ENCODE data around the gene BEX3. TPM values are rescaled to one million over a fixed set of nuclear protein-coding genes. Genes with fewer than 3 reads are reported as not detected.

Gene BEX3
- total RNA-seq, 4 donors from 2014 or later, result 43.8 to 71.7 (median 51.3) TPM

GRCh38 chrX:103413705-103414387, 37.5 kb downstream of the BEX3 start:
- Histone ChIP-seq H3K27me3 (no peaks in the 10 kb centered on the region), H3K9me3 (no peaks in the 10 kb centered on the region), H3K4me1 (no peaks in the 10 kb centered on the region), H3K27ac (no peak overlapping the region), H3K36me3 (no peaks in the 10 kb centered on the region), H3K4me3 (no peak overlapping the region)
- WGBS, result 70% methylated on average over 8 of the region's 8 CpGs
- no peak for DNase-seq (ENCODE audit: low spot score in 2 of 2)
- TF ChIP-seq POLR2AphosphoS5 (IDR thresholded peaks at IDR 0.05), result no peak
- no peak for TF ChIP-seq EP300 (IDR thresholded peaks at IDR 0.05)
- no peak for TF ChIP-seq POLR2A (IDR thresholded peaks at IDR 0.05)
- TF ChIP-seq CTCF (IDR thresholded peaks at IDR 0.05), result no peak

- Histone ChIP-seq H3K27ac (no peak overlapping the region), H3K27me3 (no peaks in the 10 kb centered on the region), H3K36me3 (no peaks in the 10 kb centered on the region), H3K9me3 (no peaks in the 10 kb centered on the region), H3K4me1 (no peaks in the 10 kb centered on the region), H3K4me3 (no peak overlapping the region)
- WGBS, result 76% methylated on average over 3 of the region's 7 CpGs
- no peak for DNase-seq (ENCODE audit: low spot score in 2 of 2)
- TF ChIP-seq EP300 (IDR thresholded peaks at IDR 0.05) (no peak), POLR2A (IDR thresholded peaks at IDR 0.05) (no peak), CTCF (IDR thresholded peaks at IDR 0.05) (no peak), POLR2AphosphoS5 (IDR thresholded peaks at IDR 0.05) (no peak)
These were observed 38.2 kb downstream of the BEX3 start for GRCh38 chrX:103414561-103414960.

- DNase-seq (ENCODE audit: low spot score in 2 of 2), result no peak
- no peak overlapping the region for H3K27ac ChIP-seq
- H3K9me3 ChIP-seq, result no peaks in the 10 kb centered on the region
- no peaks in the 10 kb centered on the region for H3K36me3 ChIP-seq
- H3K4me1 ChIP-seq, result no peaks in the 10 kb centered on the region
- H3K27me3 ChIP-seq, result no peaks in the 10 kb centered on the region
- no peak overlapping the region for H3K4me3 ChIP-seq
- 86% methylated on average over 6 of the region's 6 CpGs for WGBS
- TF ChIP-seq POLR2AphosphoS5 (IDR thresholded peaks at IDR 0.05), result no peak
- TF ChIP-seq POLR2A (IDR thresholded peaks at IDR 0.05), result no peak
- no peak for TF ChIP-seq CTCF (IDR thresholded peaks at IDR 0.05)
- TF ChIP-seq EP300 (IDR thresholded peaks at IDR 0.05), result no peak
These were observed 38.7 kb downstream of the BEX3 start for GRCh38 chrX:103415068-103415467.

- Histone ChIP-seq H3K4me1 (no peaks in the 10 kb centered on the region), H3K4me3 (no peak overlapping the region), H3K9me3 (no peaks in the 10 kb centered on the region), H3K27ac (no peak overlapping the region), H3K36me3 (no peaks in the 10 kb centered on the region), H3K27me3 (no peaks in the 10 kb centered on the region)
- no peak for DNase-seq (ENCODE audit: low spot score in 2 of 2)
- TF ChIP-seq POLR2A (IDR thresholded peaks at IDR 0.05) (no peak), POLR2AphosphoS5 (IDR thresholded peaks at IDR 0.05) (no peak)
These were observed 39.2 kb downstream of the BEX3 start for GRCh38 chrX:103415528-103415927.

- no peaks in the 10 kb centered on the region for H3K36me3 ChIP-seq
- no peak overlapping the region for H3K4me3 ChIP-seq
- 40% methylated on average over 1 of the region's 1 CpG for WGBS
- TF ChIP-seq POLR2AphosphoS5 (IDR thresholded peaks at IDR 0.05) (no peak), POLR2A (IDR thresholded peaks at IDR 0.05) (no peak), CTCF (IDR thresholded peaks at IDR 0.05) (no peak), EP300 (IDR thresholded peaks at IDR 0.05) (no peak)
- H3K9me3 ChIP-seq, result no peaks in the 10 kb centered on the region
- no peak overlapping the region for H3K27ac ChIP-seq
- H3K4me1 ChIP-seq, result no peaks in the 10 kb centered on the region
- H3K27me3 ChIP-seq, result no peaks in the 10 kb centered on the region
- DNase-seq (ENCODE audit: low spot score in 2 of 2), result no peak
These were observed 41.0 kb downstream of the BEX3 start for GRCh38 chrX:103417370-103417769.

GRCh38 chrX:103417933-103418332, 41.6 kb downstream of the BEX3 start:
- H3K36me3 ChIP-seq, result no peaks in the 10 kb centered on the region
- H3K27ac ChIP-seq, result no peak overlapping the region
- H3K4me3 ChIP-seq, result no peak overlapping the region
- no peak for DNase-seq (ENCODE audit: low spot score in 2 of 2)
- no peaks in the 10 kb centered on the region for H3K27me3 ChIP-seq
- whole genome bisulfite sequencing, result 48% methylated on average over 2 of the region's 2 CpGs
- no peak for TF ChIP-seq POLR2AphosphoS5 (IDR thresholded peaks at IDR 0.05)
- TF ChIP-seq EP300 (IDR thresholded peaks at IDR 0.05), result no peak
- no peak for TF ChIP-seq CTCF (IDR thresholded peaks at IDR 0.05)
- no peak for TF ChIP-seq POLR2A (IDR thresholded peaks at IDR 0.05)
- no peaks in the 10 kb centered on the region for H3K9me3 ChIP-seq
- no peaks in the 10 kb centered on the region for H3K4me1 ChIP-seq
